PC-9 (cell line): ENCODE results near the gene PACSIN1. TPM values are rescaled to one million over a fixed set of nuclear protein-coding genes. Genes with fewer than 3 reads are reported as not detected.

ENCODE experiments used
- BruUV-seq: library from RNA; stranded (reverse); fragments of 400-500 nt; replicated peaks from 2 replicates; lab custom pipeline; 2021; lab: Mats Ljungman, UMichigan
- CTCF ChIA-PET: fragments of 300-600 bp; sonication (Branson Sonifier 250); formaldehyde crosslinking; loops from one replicate; lab custom pipeline; 2022; ENCODE audit warnings: antibody characterized with exemption; lab: Charles Lee
- POLR2A ChIA-PET: fragments of 300-600 bp; sonication (Branson Sonifier 250); formaldehyde crosslinking; loops from one replicate; lab custom pipeline; 2022; ENCODE audit warnings: antibody characterized with exemption; ENCODE audit not compliant: unreplicated experiment; lab: Charles Lee
- DNase-seq, 2 experiments: peaks; one replicate each; pipeline versions ENCODE4 v3.0.0 to v3.0.0-alpha.2; 2015 to 2022; ENCODE audit warnings: mixed read lengths in 1 of 2
- H2AFZ ChIP-seq: fragments of 200-600 bp; sonication (generic); 2 replicates; pipeline ENCODE4 v1.8.1; 2017; ENCODE audit warnings: antibody characterized with exemption
- H3F3A ChIP-seq: fragments of 200-600 bp; sonication (generic); 2 replicates; pipeline ENCODE4 v1.8.1; 2017; ENCODE audit warnings: antibody characterized with exemption, mild to moderate bottlenecking, low read depth; ENCODE audit not compliant: insufficient read depth
- H3K27ac ChIP-seq: fragments of 200-600 bp; sonication (generic); 2 replicates; pipeline ENCODE4 v1.6.1; 2016; ENCODE audit warnings: mixed run types
- H3K27me3 ChIP-seq: fragments of 200-600 bp; sonication (generic); 2 replicates; pipeline ENCODE4 v1.6.1; 2016; ENCODE audit warnings: low read depth, mixed run types; ENCODE audit not compliant: insufficient read depth
- H3K36me3 ChIP-seq: fragments of 200-600 bp; sonication (generic); 2 replicates; pipeline ENCODE4 v1.6.1; 2016; ENCODE audit warnings: low read depth, mixed run types
- H3K4me1 ChIP-seq: fragments of 200-600 bp; sonication (generic); replicated peaks from 2 replicates; pipeline ENCODE4 v1.6.1; 2016; ENCODE audit warnings: mixed run types; ENCODE audit not compliant: insufficient read depth
- H3K4me2 ChIP-seq: fragments of 200-600 bp; sonication (generic); 2 replicates; pipeline ENCODE4 v1.6.1; 2017; ENCODE audit warnings: mixed run types
- H3K4me3 ChIP-seq: fragments of 200-600 bp; sonication (generic); 2 replicates; pipeline ENCODE4 v1.6.1; 2016; ENCODE audit warnings: mixed run types
- H3K79me2 ChIP-seq: fragments of 200-600 bp; sonication (generic); 2 replicates; pipeline ENCODE4 v1.6.1; 2017; ENCODE audit warnings: low read depth, mixed run types
- H3K9me2 ChIP-seq: fragments of 200-600 bp; sonication (generic); 2 replicates; pipeline ENCODE4 v1.8.1; 2017; ENCODE audit warnings: mild to moderate bottlenecking; ENCODE audit not compliant: insufficient read depth
- H3K9me3 ChIP-seq: fragments of 200-600 bp; sonication (generic); 2 replicates; pipeline ENCODE4 v1.8.1; 2016; ENCODE audit warnings: low read depth; ENCODE audit not compliant: insufficient read depth
- H4K20me1 ChIP-seq: fragments of 200-600 bp; sonication (generic); 2 replicates; pipeline ENCODE4 v1.8.1; 2017; ENCODE audit not compliant: insufficient read depth
- EZH2 ChIP-seq: fragments of 200-600 bp; sonication (generic); IDR thresholded peaks from 2 replicates; pipeline ENCODE4 v1.8.0; 2017; ENCODE audit warnings: antibody characterized with exemption, low read depth
- intact Hi-C: fragments of 100-400 bp; cut with micrococcal nuclease; formaldehyde crosslinking; loops from one replicate; pipeline ENCODE4 v1.10.0; 2022; ENCODE audit not compliant: unreplicated experiment
- total RNA-seq: library from RNA; stranded (reverse); gene quantifications from 2 replicates; pipeline ENCODE4 v1.2.3, GENCODE V29; 2021
- TF ChIP-seq, protein P1 (sequence below): fragments of 200-600 bp; sonication (generic); conservative IDR thresholded peaks from 2 replicates; pipeline ENCODE4 v1.6.1; 2017; ENCODE audit warnings: mixed run types, antibody characterized with exemption, mild to moderate bottlenecking, moderate library complexity

PACSIN1 gene
- total RNA-seq, 1 experiment from 2014 or later, result 5.0 TPM

DNA sequence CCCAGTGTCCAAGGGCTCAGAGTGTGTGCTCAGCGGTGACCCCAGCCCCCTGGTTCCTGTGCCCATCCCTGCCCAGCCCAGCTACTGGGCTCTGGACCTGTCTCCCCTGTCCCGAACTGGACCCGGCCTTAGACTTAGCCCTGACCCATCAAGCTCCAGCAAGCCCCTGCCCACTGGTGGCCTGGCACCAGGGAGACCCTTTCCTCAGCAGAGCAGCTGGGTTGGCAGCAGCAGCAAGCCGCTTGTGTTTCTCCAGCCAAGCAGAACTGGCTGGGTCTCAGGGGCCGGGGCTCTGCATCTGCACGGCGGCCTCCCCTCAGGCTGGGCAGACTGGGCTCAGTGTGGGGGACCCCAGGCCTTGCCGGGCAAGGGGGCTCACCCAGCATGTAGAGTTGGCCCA lies 89.5 kb downstream of the PACSIN1 start:
- H3K36me3 ChIP-seq, result no peaks in the 10 kb centered on the region
- intact Hi-C loops, result no loop called here
- no peak overlapping the region for H2AFZ ChIP-seq
- DNase-seq, result peak in 1 of 2 experiments; percentile 5
- H3F3A ChIP-seq, result peaks cover 14% of the 10 kb centered on the region; the same call in 1 of the 2 replicates
- H3K9me3 ChIP-seq, result peaks cover 4% of the 10 kb centered on the region; the same call in 1 of the 2 replicates
- peak overlapping the region; percentile 77 for H3K4me2 ChIP-seq
- no peaks in the 10 kb centered on the region for H3K9me2 ChIP-seq
- no peaks in the 10 kb centered on the region for H3K79me2 ChIP-seq
- no peak overlapping the region for H3K27ac ChIP-seq
- no peaks in the 10 kb centered on the region for H4K20me1 ChIP-seq
- H3K27me3 ChIP-seq, result no peaks in the 10 kb centered on the region
- ChIA-PET POLR2A (no interaction called here), CTCF (no interaction called here)
- no TSS peak for BruUV-seq
- TF ChIP-seq, protein P1, sequence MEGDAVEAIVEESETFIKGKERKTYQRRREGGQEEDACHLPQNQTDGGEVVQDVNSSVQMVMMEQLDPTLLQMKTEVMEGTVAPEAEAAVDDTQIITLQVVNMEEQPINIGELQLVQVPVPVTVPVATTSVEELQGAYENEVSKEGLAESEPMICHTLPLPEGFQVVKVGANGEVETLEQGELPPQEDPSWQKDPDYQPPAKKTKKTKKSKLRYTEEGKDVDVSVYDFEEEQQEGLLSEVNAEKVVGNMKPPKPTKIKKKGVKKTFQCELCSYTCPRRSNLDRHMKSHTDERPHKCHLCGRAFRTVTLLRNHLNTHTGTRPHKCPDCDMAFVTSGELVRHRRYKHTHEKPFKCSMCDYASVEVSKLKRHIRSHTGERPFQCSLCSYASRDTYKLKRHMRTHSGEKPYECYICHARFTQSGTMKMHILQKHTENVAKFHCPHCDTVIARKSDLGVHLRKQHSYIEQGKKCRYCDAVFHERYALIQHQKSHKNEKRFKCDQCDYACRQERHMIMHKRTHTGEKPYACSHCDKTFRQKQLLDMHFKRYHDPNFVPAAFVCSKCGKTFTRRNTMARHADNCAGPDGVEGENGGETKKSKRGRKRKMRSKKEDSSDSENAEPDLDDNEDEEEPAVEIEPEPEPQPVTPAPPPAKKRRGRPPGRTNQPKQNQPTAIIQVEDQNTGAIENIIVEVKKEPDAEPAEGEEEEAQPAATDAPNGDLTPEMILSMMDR, result no peak
- no peak for TF ChIP-seq EZH2
- peak overlapping the region; percentile 50 for H3K4me3 ChIP-seq
- H3K4me1 ChIP-seq, result peaks cover 47% of the 10 kb centered on the region

DNA sequence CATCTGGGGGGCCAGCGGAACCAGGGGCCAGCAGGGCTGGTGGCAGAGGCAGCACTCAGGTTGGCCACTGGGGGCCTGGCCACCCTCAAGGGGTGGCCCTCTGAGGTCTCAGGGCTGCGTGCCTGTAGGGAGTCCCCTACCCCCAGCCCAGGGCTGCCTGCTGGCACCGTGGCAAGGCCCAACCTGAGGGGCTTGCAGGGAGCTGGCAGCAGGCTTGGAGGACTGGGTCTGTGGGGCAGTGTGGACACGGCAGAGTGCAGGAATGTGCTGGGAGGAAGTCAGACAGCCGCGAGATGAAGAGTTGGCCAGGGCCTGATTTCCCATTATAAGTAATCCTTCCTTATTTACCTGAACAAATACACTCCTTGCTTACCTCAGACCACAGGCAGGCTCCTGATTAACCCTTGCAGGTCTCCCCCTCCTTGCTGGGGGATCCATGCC lies 90.2 kb downstream of the PACSIN1 start, which contains the start of gene SPDEF:
SPDEF (minus strand) TSS at position 299 of the 441 bp plus-strand sequence. CDS start 11,874 bp downstream, outside the sequence.
- intact Hi-C loops, result no loop called here
- H3F3A ChIP-seq, result peaks cover 16% of the 10 kb centered on the region; the same call in 1 of the 2 replicates
- H3K36me3 ChIP-seq, result no peaks in the 10 kb centered on the region
- peak; percentile 43 to 75 for DNase-seq
- H3K79me2 ChIP-seq, result no peaks in the 10 kb centered on the region
- H3K27ac ChIP-seq, result 0 out of 2 replicates have a peak within 1 kb of the TSS, but pooled peaks have one; percentile 13
- H4K20me1 ChIP-seq, result no peaks in the 10 kb centered on the region
- ChIA-PET POLR2A (interaction anchor here (0.6 to 0.7 kb wide), 2 partner anchors 29 to 309 kb away, joined by 5 to 11 read pairs; no protein-coding TSS in a partner anchor), CTCF (no interaction called here)
- peak within 1 kb of the TSS; percentile 77 for H3K4me2 ChIP-seq
- TF ChIP-seq, protein P1, result no peak; the same call in 1 of the 2 replicates
- TF ChIP-seq EZH2, result no peak
- no peaks in the 10 kb centered on the region for H3K27me3 ChIP-seq
- H2AFZ ChIP-seq, result peak within 1 kb of the TSS; percentile 66; the same call in 1 of the 2 replicates
- peaks cover 47% of the 10 kb centered on the region for H3K4me1 ChIP-seq
- peaks cover 4% of the 10 kb centered on the region; the same call in 1 of the 2 replicates for H3K9me3 ChIP-seq
- no peaks in the 10 kb centered on the region for H3K9me2 ChIP-seq
- peak within 1 kb of the TSS; percentile 50 for H3K4me3 ChIP-seq
- BruUV-seq, result no TSS peak

DNA sequence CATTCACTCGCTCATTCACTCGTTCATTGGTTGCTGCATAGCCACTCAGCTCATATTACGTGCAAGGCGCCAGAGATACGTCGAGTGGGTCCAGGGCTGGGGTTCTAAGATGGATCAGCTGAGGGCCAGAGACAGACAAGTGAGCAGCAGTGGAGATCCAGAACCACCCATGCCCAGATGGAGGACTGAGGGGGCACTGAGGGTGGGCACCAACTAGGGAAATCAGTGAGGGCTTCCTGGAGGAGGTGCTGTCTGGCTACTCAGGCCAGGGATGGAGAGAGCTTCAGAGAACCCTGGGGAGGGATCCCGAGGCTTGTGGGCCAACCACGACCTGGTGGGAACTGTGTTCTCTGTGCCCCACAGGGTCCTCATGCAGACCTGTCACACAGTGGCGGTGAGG lies 90.6 kb downstream of the PACSIN1 start:
- intact Hi-C loops, result no loop called here
- peaks cover 4% of the 10 kb centered on the region; the same call in 1 of the 2 replicates for H3K9me3 ChIP-seq
- ChIA-PET CTCF (interaction anchor here (0.5 kb wide), 1 partner anchor 11 kb away, joined by 3 read pairs; no protein-coding TSS in a partner anchor), POLR2A (interaction anchor here (0.6 to 0.7 kb wide), 2 partner anchors 29 to 309 kb away, joined by 5 to 11 read pairs; no protein-coding TSS in a partner anchor)
- H3F3A ChIP-seq, result peaks cover 16% of the 10 kb centered on the region; the same call in 1 of the 2 replicates
- TF ChIP-seq, protein P1, result no peak
- no peak for TF ChIP-seq EZH2
- no peaks in the 10 kb centered on the region for H3K9me2 ChIP-seq
- H3K4me2 ChIP-seq, result peak overlapping the region; percentile 77
- H3K4me1 ChIP-seq, result peaks cover 47% of the 10 kb centered on the region
- no peak overlapping the region for H2AFZ ChIP-seq
- no peaks in the 10 kb centered on the region for H3K27me3 ChIP-seq
- no TSS peak for BruUV-seq
- DNase-seq, result no peak
- H4K20me1 ChIP-seq, result no peaks in the 10 kb centered on the region
- H3K27ac ChIP-seq, result no peak overlapping the region
- H3K4me3 ChIP-seq, result peak overlapping the region; percentile 50
- no peaks in the 10 kb centered on the region for H3K36me3 ChIP-seq
- H3K79me2 ChIP-seq, result no peaks in the 10 kb centered on the region
